Uterus (tissue), 2 donors: ENCODE results near the gene DNAI7.

Source experiments
- CTCF ChIP-seq, 4 experiments: fragments of 200-600 bp in 2 of 4; fragments of 450-650 bp in 2 of 4; sonication (generic) in 2 of 4; IDR thresholded peaks; one replicate each; pipeline ENCODE4 v1.5.1; 2016 to 2019; ENCODE audit warnings: antibody characterized with exemption in 4 of 4, mild to moderate bottlenecking in 2 of 4, moderate library complexity in 1 of 4
- POLR2A ChIP-seq, 2 donors: fragments of 450-650 bp; IDR thresholded peaks; one replicate each; pipeline ENCODE4 v1.6.1; 2016; ENCODE audit warnings: antibody characterized with exemption in 2 of 2, mild to moderate bottlenecking in 1 of 2, moderate library complexity in 1 of 2

- TF ChIP-seq CTCF (IDR thresholded peaks at IDR 0.05): no peak
- no peak for TF ChIP-seq POLR2A (IDR thresholded peaks at IDR 0.05)
Observed at GRCh38 chr12:25186038-25186787, 8.7 kb downstream of the DNAI7 start.
